IMR-90 (cell line): ENCODE results near the gene PERM1. TPM values are rescaled to one million over a fixed set of nuclear protein-coding genes. Genes with fewer than 3 reads are reported as not detected.
"Not testable (repeated sequence)": the region's sequence is repeated elsewhere in the genome, so short reads cannot be mapped to it uniquely, and the experiment has no call there.

Source experiments
- ATAC-seq: fragments of 200-7000 bp; cut with Tn5 transposase; 2 replicates; pipeline ENCODE4 v1.9.1; 2020; ENCODE audit warnings: low read depth, mild to moderate bottlenecking, moderate library complexity
- BruUV-seq: library from RNA; stranded (reverse); fragments of 400-500 nt; replicated peaks from 2 replicates; lab custom pipeline; 2021; lab: Mats Ljungman, UMichigan
- CTCF ChIA-PET: fragments of 300-600 bp; formaldehyde crosslinking; extraction: SDS; loops from one replicate; lab custom pipeline; 2021; ENCODE audit warnings: antibody characterized with exemption; lab: Yijun Ruan, JAX
- POLR2A ChIA-PET: fragments of 300-600 bp; sonication (Branson Sonifier 250); formaldehyde crosslinking; loops from one replicate; lab custom pipeline; 2022; ENCODE audit warnings: antibody characterized with exemption; ENCODE audit not compliant: unreplicated experiment; lab: Charles Lee
- DNase-seq: peaks from one replicate; pipeline ENCODE4 v3.0.0; 2013
- H2AFZ ChIP-seq: replicated peaks from 2 replicates; pipeline ENCODE3; 2013; ENCODE audit warnings: low read length, mild to moderate bottlenecking; ENCODE audit not compliant: poor library complexity
- H2AK5ac ChIP-seq: 2 replicates; pipeline ENCODE4 v1.6.1; 2013; ENCODE audit warnings: low read depth, low read length, inconsistent platforms
- H2AK9ac ChIP-seq: replicated peaks from 2 replicates; pipeline ENCODE3; 2013; ENCODE audit warnings: mild to moderate bottlenecking, low read depth, low read length, moderate library complexity; ENCODE audit not compliant: poor library complexity
- H2BK120ac ChIP-seq: 2 replicates; pipeline ENCODE4 v1.6.1; 2013; ENCODE audit warnings: low read depth, low read length, inconsistent platforms
- H2BK15ac ChIP-seq: 3 replicates; pipeline ENCODE4 v1.6.1; 2013; ENCODE audit warnings: low read depth, low read length, inconsistent platforms
- H2BK20ac ChIP-seq: 2 replicates; pipeline ENCODE4 v1.6.1; 2013; ENCODE audit warnings: low read depth, mild to moderate bottlenecking, inconsistent platforms, low read length, moderate library complexity
- H2BK5ac ChIP-seq: 2 replicates; pipeline ENCODE4 v1.6.1; 2013; ENCODE audit warnings: mild to moderate bottlenecking, low read depth, low read length, inconsistent platforms; ENCODE audit not compliant: poor library complexity, severe bottlenecking
- H3K14ac ChIP-seq: replicated peaks from 2 replicates; pipeline ENCODE4 v1.6.1; 2013; ENCODE audit warnings: low read depth, low read length, inconsistent platforms
- H3K18ac ChIP-seq: 2 replicates; pipeline ENCODE4 v1.6.1; 2013; ENCODE audit warnings: low read depth, low read length, control low read depth
- H3K23ac ChIP-seq: 2 replicates; pipeline ENCODE4 v1.6.1; 2013; ENCODE audit warnings: low read depth, low read length, inconsistent platforms
- H3K27ac ChIP-seq: 2 replicates; pipeline ENCODE4 v1.5.1; 2013; ENCODE audit warnings: mild to moderate bottlenecking, control low read depth, low read length; ENCODE audit not compliant: insufficient read depth
- H3K27me3 ChIP-seq: 2 replicates; pipeline ENCODE4 v1.6.1; 2013; ENCODE audit warnings: low read length; ENCODE audit not compliant: control insufficient read depth, insufficient read depth
- H3K36me3 ChIP-seq: 2 replicates; pipeline ENCODE4 v1.6.1; 2013; ENCODE audit warnings: low read length, mixed read lengths; ENCODE audit not compliant: control insufficient read depth, insufficient read depth
- H3K4ac ChIP-seq: 2 replicates; pipeline ENCODE4 v1.6.1; 2013; ENCODE audit warnings: low read depth, low read length, inconsistent platforms
- H3K4me1 ChIP-seq: 2 replicates; pipeline ENCODE4 v1.6.1; 2013; ENCODE audit warnings: low read length, mixed read lengths; ENCODE audit not compliant: control insufficient read depth, insufficient read depth
- H3K4me2 ChIP-seq: 2 replicates; pipeline ENCODE4 v1.6.1; 2013; ENCODE audit warnings: low read depth, mild to moderate bottlenecking, control low read depth, low read length, moderate library complexity
- H3K4me3 ChIP-seq: 2 replicates; pipeline ENCODE4 v1.5.1; 2013; ENCODE audit warnings: low read depth, mild to moderate bottlenecking, control low read depth, low read length, moderate library complexity; ENCODE audit not compliant: insufficient read depth
- H3K56ac ChIP-seq: 2 replicates; pipeline ENCODE4 v1.6.1; 2013; ENCODE audit warnings: low read length, inconsistent platforms; ENCODE audit not compliant: insufficient read depth; ENCODE audit errors: extremely low read depth
- H3K79me1 ChIP-seq, 2 experiments: 2 replicates each; pipeline ENCODE4 v1.6.1; 2013; ENCODE audit warnings: low read length in 2 of 2, inconsistent platforms in 1 of 2, low read depth in 1 of 2
- H3K9ac ChIP-seq: 2 replicates; pipeline ENCODE4 v1.6.1; 2013; ENCODE audit warnings: low read depth, low read length, control low read depth
- H3K9me1 ChIP-seq: 2 replicates; pipeline ENCODE4 v1.6.1; 2013; ENCODE audit warnings: low read length, inconsistent platforms; ENCODE audit not compliant: insufficient read depth
- H3K9me3 ChIP-seq: 2 replicates; pipeline ENCODE4 v1.6.1; 2013; ENCODE audit warnings: low read length; ENCODE audit not compliant: control insufficient read depth, insufficient read depth
- H4K20me1 ChIP-seq: 2 replicates; pipeline ENCODE4 v1.6.1; 2013; ENCODE audit warnings: low read length, inconsistent platforms; ENCODE audit not compliant: insufficient read depth
- H4K5ac ChIP-seq: 2 replicates; pipeline ENCODE4 v1.6.1; 2013; ENCODE audit warnings: mild to moderate bottlenecking, low read depth, low read length, control low read depth
- H4K8ac ChIP-seq, 2 experiments: 2 replicates each; pipeline ENCODE4 v1.6.1; 2013; ENCODE audit warnings: low read depth in 2 of 2, low read length in 2 of 2, control low read depth in 1 of 2, inconsistent platforms in 1 of 2
- H4K91ac ChIP-seq: 2 replicates; pipeline ENCODE4 v1.6.1; 2013; ENCODE audit warnings: low read depth, low read length, inconsistent platforms; ENCODE audit not compliant: insufficient read depth
- WGBS, 2 experiments: methylation state at CpG; one replicate each; pipeline versions ENCODE4 v1.1.5 to v1.1.7; 2013; ENCODE audit warnings: missing lambda C conversion rate in 2 of 2; ENCODE audit not compliant: insufficient read length in 1 of 2; ENCODE audit errors: extremely low coverage in 2 of 2; 5-methylcytosine and 5-hydroxymethylcytosine counted together
- dilution Hi-C: fragments of 300-500 bp; cut with HindIII; formaldehyde crosslinking; loops from one replicate; pipeline ENCODE4 v1.14.3; 2018; ENCODE audit warnings: low sequenced_read_pairs; ENCODE audit not compliant: unreplicated experiment
- in situ Hi-C: fragments of 300-500 bp; cut with MboI; formaldehyde crosslinking; loops from 3 replicates; pipeline ENCODE4 v1.14.3; 2019; ENCODE audit warnings: low sequenced_read_pairs, inconsistent platforms, mixed read lengths
- intact Hi-C: fragments of 100-400 bp; cut with micrococcal nuclease; formaldehyde crosslinking; loops from 2 replicates; pipeline ENCODE4 v1.10.0; 2022
- polyA plus RNA-seq, 3 experiments: library from polyadenylated mRNA; depleted of rRNA; stranded (reverse); fragments of >200 nt; gene quantifications; 2 replicates each; pipeline ENCODE4 v1.2.3, GENCODE V29; 2012; ENCODE audit warnings: low replicate concordance in 1 of 3
- total RNA-seq: library from RNA; depleted of rRNA; stranded (reverse); fragments of >200 nt; gene quantifications from 2 replicates; pipeline ENCODE4 v1.2.3, GENCODE V29; 2012
- TF ChIP-seq, protein P1 (sequence below): fragments of 150-350 bp; IDR thresholded peaks from 2 replicates; pipeline ENCODE4 v1.6.1; 2017; ENCODE audit warnings: mild to moderate bottlenecking, antibody characterized with exemption, low read length, low read depth

PERM1 gene
- total and polyA plus RNA-seq, 2 of the 4 experiments (the other 2 are of a cell fraction), result not detected

DNA sequence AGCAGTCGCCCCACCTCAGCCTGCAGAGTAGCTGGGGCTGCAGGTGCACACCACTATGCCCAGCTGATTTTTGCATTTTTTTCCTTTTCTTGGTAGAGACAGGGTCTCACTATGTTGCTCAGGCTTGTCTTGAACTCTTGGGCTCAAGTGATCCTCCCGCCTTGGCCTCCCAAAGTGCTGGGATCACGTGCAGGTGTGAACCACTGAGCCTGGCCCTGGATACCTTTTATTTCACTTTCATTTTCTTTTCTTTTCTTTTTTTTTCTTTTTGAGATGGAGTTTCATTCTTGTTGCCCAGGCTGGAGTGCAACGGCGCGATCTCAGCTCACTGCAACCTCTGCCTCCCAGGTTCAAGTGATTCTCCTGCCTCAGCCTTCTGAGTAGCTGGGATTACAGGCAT lies 9.4 kb upstream of the PERM1 start:
- H3K9me1 ChIP-seq, H2AK5ac ChIP-seq, H3K4ac ChIP-seq, H4K91ac ChIP-seq, H3K23ac ChIP-seq, dilution Hi-C loops, H4K8ac ChIP-seq, intact Hi-C loops, H2AK9ac ChIP-seq, H3K27me3 ChIP-seq, H2BK15ac ChIP-seq, in situ Hi-C loops, H3K18ac ChIP-seq, H3K56ac ChIP-seq, H2BK5ac ChIP-seq, H3K4me2 ChIP-seq, H4K20me1 ChIP-seq, H3K4me1 ChIP-seq, H3K4me3 ChIP-seq, H4K5ac ChIP-seq, POLR2A ChIA-PET, H3K9ac ChIP-seq, ATAC-seq, H3K27ac ChIP-seq, H3K14ac ChIP-seq, H2AFZ ChIP-seq, H3K36me3 ChIP-seq, H3K79me1 ChIP-seq, H2BK20ac ChIP-seq, H2BK120ac ChIP-seq, BruUV-seq, DNase-seq: not testable (repeated sequence)
- WGBS, 2 experiments, result 71% methylated on average over 3 of the region's 6 CpGs; no CpG with 5 or more reads in 1 of the 2 experiments
- TF ChIP-seq, protein P1, sequence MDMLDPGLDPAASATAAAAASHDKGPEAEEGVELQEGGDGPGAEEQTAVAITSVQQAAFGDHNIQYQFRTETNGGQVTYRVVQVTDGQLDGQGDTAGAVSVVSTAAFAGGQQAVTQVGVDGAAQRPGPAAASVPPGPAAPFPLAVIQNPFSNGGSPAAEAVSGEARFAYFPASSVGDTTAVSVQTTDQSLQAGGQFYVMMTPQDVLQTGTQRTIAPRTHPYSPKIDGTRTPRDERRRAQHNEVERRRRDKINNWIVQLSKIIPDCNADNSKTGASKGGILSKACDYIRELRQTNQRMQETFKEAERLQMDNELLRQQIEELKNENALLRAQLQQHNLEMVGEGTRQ, result 0 out of 2 replicates have a peak, but pooled peaks have one; percentile 4
- H3K9me3 ChIP-seq, result peaks cover 10% of the 10 kb centered on the region
- CTCF ChIA-PET, result interaction anchor here (1.2 kb wide), 1 partner anchor 28 kb away, joined by 3 read pairs; no protein-coding TSS in a partner anchor

DNA sequence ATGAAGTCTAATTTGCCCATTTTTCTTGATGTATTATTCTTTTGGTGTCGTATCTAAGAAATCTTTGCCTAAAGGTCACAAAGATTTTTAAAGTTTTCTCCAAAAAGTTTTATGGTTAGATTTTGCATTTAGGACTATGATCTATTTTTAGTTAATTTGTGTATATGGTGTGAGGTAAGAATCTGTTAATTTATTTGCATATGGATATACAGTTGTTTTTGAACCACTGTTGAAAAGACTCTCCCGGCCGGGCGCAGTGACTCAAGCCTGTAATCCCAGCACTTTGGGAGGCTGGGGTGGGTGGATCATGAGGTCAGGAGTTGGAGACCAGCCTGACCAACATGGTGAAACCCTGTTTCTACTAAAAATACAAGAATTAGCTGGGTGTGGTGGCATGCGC lies 6.2 kb upstream of the PERM1 start:
- dilution Hi-C loops, H3K27me3 ChIP-seq, H2AFZ ChIP-seq, H3K9ac ChIP-seq, H3K4me1 ChIP-seq, in situ Hi-C loops, H2AK5ac ChIP-seq, BruUV-seq, H2BK15ac ChIP-seq, H3K23ac ChIP-seq, H3K4me3 ChIP-seq, POLR2A ChIA-PET, H3K27ac ChIP-seq, H3K18ac ChIP-seq, H4K91ac ChIP-seq, H3K56ac ChIP-seq, H4K8ac ChIP-seq, H3K36me3 ChIP-seq, H3K4me2 ChIP-seq, DNase-seq, H2BK5ac ChIP-seq, H3K14ac ChIP-seq, H3K4ac ChIP-seq, H2BK120ac ChIP-seq, H2BK20ac ChIP-seq, H4K20me1 ChIP-seq, intact Hi-C loops, H3K79me1 ChIP-seq, H3K9me1 ChIP-seq, H2AK9ac ChIP-seq, CTCF ChIA-PET, ATAC-seq, H4K5ac ChIP-seq: not testable (repeated sequence)
- peaks cover 10% of the 10 kb centered on the region for H3K9me3 ChIP-seq
- WGBS, 2 experiments, result 87% methylated on average over 3 of the region's 5 CpGs; no CpG with 5 or more reads in 1 of the 2 experiments
